GM19397 (cell line): ENCODE measurements around the gene IGFBP4.
A peak's percentile ranks its signal among the peaks of the same experiment; 100 is the strongest.
"Not testable (repeated sequence)": the region's sequence is repeated elsewhere in the genome, so short reads cannot be mapped to it uniquely, and the experiment has no call there.

Source experiments
- ATAC-seq: cut with Tn5 transposase; IDR thresholded peaks from one replicate; pipeline ENCODE4 v1.9.1; 2021; ENCODE audit warnings: mild to moderate bottlenecking, moderate library complexity; ENCODE audit not compliant: unreplicated experiment

Gene IGFBP4

GRCh38 chr17:40443196-40443987 lies at the start of gene IGFBP4:
TSS of gene IGFBP4 (plus strand) at chr17:40443450. CDS start at chr17:40443736, 286 bp downstream.
- no peak for ATAC-seq

- ATAC-seq: no peak
Observed at GRCh38 chr17:40399185-40399584, 44.1 kb upstream of the IGFBP4 start.

DNA sequence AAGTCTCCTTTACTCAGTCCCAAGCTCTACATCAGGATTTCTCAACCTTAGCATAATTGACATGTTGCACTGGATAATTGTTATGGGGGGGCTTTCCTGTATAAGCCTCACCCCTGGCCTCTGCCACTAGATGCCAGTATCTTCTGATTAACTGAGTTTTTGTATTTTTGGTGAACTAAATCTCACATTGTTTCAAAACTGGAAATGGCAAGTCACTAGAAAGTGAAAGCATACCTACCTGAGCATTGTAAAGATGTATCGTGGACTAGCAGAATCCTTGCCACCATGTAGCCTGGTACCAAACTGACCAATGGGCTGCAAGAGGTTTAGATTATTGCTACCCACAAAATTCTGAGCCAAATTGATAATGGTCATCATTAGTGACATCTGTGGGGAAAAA lies 40.6 kb upstream of the IGFBP4 start:
- no peak for ATAC-seq

DNA sequence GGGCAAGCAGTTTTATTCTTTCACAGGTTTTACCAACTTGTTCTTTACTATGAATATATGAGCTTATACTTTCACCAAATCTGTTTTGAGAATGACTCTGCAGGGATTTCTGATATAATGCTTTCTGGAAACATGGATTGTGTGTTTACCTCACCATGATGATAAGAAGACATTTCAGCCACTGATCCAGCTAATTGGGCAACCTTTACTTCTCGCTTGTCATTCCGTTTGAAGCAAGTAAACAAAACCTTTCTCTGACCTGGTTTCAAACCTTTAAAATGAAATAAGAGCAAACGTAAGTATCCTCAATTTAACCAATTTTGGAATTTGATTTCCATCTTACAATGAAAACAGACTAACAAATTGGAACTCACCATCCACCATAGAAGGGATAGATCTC lies 39.2 kb upstream of the IGFBP4 start:
- no peak for ATAC-seq

GRCh38 chr17:40407460-40407859 lies 35.8 kb upstream of the IGFBP4 start:
- no peak for ATAC-seq

DNA sequence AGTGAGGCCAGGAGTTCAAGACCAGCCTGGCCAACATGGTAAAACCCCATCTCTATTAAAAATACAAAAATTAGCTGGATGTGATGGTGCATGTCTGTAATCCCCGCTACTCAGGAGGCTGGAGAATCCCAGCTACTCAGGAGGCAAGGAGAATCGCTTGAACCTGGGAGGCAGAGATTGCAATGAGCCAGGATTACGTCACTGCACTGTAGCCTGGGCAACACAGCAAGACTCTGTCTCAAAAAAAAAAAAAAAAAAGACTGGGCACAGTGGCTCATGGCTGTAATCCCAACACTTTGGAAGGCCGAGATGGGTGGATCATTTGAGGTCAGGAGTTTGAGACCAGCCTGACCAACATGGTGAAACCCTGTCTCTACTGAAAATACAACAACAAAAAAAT lies 33.7 kb upstream of the IGFBP4 start:
- ATAC-seq: not testable (repeated sequence)

GRCh38 chr17:40410082-40410481 lies 33.2 kb upstream of the IGFBP4 start:
- no peak for ATAC-seq

- no peak for ATAC-seq
Observed at GRCh38 chr17:40411821-40412220, 31.4 kb upstream of the IGFBP4 start.

DNA sequence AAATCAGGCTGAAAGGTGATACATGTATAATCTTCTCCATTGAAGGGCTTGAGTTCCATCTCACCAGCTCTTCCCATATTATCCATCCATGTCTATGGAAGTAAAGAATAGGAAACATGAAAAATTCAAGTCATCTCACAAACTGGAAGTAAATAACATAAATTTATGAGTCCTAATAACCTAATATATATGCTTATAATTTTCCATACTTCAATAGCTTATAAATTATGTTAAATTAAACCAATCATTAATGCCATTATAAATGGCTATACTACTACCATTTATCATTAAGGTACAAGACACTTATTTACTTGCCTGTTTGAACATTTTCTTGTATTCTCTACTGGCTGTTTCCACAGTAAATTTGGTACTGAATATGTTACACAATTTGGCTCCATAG lies 30.4 kb upstream of the IGFBP4 start:
- no peak for ATAC-seq

DNA sequence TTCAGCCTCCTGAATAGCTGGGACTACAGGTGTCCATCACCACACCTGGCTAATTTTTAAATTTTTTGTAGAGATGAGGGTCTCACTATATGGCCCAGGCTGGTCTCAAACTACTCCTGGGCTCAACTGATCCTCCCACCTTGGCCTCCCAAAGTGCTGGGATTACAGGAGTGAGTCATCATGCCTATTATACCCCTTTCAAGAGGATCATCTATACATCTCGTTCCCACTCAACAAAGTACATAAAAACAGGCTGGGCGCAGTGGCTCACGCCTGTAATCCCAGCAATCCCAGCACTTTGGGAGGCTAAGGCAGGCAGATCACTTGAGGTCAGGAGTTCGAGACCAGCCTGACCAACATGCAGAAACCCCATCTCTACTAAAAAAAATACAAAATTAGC lies 28.9 kb upstream of the IGFBP4 start:
- not testable (repeated sequence) for ATAC-seq

DNA sequence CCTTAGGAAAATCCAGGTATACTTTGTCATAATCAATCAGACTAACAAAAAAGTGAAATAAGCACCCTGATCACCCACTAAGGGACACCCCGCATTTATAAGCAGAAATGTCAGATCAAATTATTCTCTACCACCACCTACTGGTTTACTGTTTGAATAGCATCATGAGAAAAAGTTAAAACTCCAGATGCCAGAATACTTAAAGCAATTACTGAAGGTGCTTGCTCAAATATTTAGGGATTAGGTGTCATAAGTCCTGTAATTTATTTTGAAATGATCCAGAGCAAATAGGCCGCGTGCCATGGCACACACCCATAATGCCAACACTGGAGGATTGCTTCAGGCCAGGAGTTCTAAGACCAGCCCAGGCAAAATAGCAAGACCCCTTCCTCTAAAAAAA lies 27.9 kb upstream of the IGFBP4 start:
- ATAC-seq: no peak

GRCh38 chr17:40416671-40417070 lies 26.6 kb upstream of the IGFBP4 start:
- no peak for ATAC-seq

DNA sequence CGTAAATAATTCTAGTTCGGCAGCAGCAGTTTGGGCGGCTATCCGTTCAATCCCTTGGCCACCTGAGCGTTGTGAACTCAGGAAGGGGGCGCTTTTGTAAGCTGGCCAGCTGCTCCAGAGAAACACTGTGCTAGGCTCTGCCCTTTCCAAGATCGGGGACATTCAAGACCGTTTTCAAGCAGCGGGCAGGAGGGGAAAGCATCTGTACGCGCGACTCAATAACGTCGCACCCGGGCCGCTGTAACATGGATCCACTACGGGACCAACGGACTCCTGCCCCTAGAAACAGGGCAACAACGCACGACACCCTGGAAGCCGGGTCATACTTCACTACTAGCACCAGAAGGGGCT lies 26.0 kb upstream of the IGFBP4 start:
- ATAC-seq: no peak

DNA sequence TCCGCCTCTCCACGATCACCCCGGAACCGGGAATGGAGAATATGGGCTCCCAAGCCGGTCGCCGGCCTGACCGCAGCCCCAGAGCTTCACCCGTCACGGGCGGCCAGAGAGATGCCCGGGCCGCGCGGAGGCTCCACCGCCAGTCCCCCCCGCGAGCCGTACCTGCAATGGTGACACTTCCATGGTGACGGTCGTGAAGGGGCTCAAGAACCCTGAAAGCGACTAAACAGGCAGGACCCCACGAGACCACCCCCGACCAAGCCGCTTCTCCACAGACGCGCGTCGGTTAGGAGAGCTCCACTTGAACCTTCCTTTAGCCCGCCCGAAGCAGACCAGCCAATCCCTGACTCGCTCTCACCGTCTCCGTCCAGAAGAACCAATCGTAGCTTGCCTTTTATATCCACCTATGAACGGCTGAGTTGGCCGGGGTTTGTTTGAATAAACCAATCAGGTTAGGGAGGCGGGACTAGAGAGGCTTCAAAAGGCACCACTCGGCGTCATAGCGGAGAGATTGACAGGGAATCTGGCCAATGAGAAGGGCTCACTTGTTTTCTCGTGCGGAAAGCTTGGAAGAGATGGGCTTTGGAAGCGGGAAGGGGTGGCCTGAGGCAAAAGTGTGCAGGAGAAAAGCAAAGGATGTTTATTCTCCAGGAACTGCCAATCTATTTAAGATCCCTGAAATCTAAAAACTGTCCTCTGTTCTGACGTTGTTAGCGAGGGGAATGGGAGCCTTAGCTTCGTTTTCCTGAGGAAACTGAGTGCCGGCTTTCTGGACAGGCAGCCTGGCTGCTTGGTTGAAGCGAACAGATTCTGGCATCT lies 25.4 kb upstream of the IGFBP4 start, which contains the start of gene TOP2A:
Gene TOP2A, minus strand, starts transcription at position 288 of the 819 bp plus-strand sequence. Its CDS starts 105 bp downstream, at position 183.
- peak; percentile 94 for ATAC-seq

GRCh38 chr17:40418428-40418706 lies 24.9 kb upstream of the IGFBP4 start:
- ATAC-seq: no peak

- ATAC-seq: no peak
Observed at GRCh38 chr17:40419559-40420331, 23.5 kb upstream of the IGFBP4 start.

GRCh38 chr17:40422990-40423633 lies 20.1 kb upstream of the IGFBP4 start:
- no peak for ATAC-seq

DNA sequence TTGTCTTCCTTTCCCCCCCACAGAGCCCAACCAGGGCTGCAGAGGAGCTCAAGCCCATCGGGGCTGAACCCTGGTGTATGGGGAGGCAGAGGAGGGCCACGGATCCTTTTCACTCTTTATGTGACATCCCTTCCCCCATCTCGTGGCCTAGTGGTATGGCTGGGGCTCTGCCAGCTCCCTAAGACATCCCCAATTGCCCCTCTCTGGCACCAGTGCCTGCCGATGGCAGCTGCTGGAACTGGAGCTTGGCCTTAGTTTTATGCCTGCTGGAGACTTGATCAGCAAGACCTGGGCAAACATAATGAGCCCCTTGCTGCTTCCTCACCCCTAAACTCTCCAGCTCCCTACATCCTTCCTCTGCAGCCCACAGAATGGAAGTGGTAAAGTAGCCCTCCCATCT lies 17.5 kb upstream of the IGFBP4 start:
- ATAC-seq: no peak

GRCh38 chr17:40427002-40427491 lies 16.2 kb upstream of the IGFBP4 start:
- no peak for ATAC-seq

DNA sequence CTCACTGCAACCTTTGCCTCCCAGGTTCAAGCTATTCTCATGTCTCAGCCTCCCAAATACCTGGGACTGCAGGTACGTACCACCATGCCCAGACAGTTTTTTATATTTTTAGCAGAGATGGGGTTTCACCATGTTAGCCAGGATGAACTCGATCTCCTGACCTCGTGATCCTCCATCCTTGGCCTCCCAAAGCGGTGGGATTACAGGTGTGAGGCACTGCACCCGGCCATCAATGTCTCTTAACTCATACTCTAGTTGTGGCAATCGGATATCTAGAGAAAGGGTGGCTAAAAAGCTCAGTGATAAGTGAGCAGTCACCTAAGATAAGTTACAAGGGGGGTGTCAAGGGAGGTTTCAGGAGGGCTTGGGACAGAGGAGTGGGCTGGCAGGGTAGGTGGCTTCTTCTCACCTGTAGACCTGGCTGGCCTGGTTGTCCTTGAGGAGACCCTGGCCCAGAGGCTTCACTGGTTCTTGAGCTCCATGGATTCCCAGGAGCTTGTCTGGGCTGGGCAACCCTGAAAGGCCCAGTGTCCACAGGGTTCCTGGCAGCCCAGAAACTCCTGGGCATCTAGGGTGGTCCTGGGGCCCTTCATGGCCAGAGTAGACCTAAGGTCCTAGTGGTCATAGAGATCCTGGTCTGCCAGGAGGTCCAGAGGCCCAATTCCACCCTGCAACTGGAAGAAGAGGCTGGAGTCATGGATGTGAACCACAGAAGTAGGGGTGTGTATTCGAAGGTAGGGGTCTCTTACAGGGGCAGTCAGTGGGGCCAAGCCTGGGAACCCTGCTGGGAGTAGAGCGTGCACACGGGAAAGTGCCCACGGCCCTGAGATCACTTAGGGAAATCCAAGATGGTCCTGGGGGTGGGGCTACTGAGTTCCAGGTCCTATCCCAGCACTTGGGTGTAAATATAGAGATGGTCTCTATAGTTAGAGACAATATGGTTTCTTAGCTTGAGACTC lies 12.7 kb upstream of the IGFBP4 start:
- ATAC-seq: no peak
